Calu3 (cell line): ENCODE measurements around the gene AGBL1. TPM values are rescaled to one million over a fixed set of nuclear protein-coding genes. Genes with fewer than 3 reads are reported as not detected.

Source experiments
- BruUV-seq: library from RNA; stranded (reverse); fragments of 400-500 nt; replicated peaks from 2 replicates; lab custom pipeline; 2021; lab: Mats Ljungman, UMichigan
- CTCF ChIA-PET: fragments of 300-600 bp; sonication (Branson Sonifier 250); formaldehyde crosslinking; loops from one replicate; lab custom pipeline; 2022; ENCODE audit warnings: antibody characterized with exemption; lab: Charles Lee
- DNase-seq: peaks from one replicate; pipeline ENCODE4 v3.0.0; 2022
- H3K27ac Mint-ChIP-seq: one replicate; pipeline ENCODE4 v1.8.0; 2022; ENCODE audit warnings: mixed read lengths; ENCODE audit not compliant: unreplicated experiment
- H3K27me3 Mint-ChIP-seq: one replicate; pipeline ENCODE4 v1.8.0; 2022; ENCODE audit warnings: mixed read lengths; ENCODE audit not compliant: unreplicated experiment
- H3K36me3 Mint-ChIP-seq: one replicate; pipeline ENCODE4 v1.8.0; 2022; ENCODE audit warnings: mild to moderate bottlenecking, moderate library complexity, mixed read lengths; ENCODE audit not compliant: insufficient read depth, unreplicated experiment
- H3K4me1 Mint-ChIP-seq: one replicate; pipeline ENCODE4 v1.8.0; 2022; ENCODE audit warnings: mild to moderate bottlenecking, low read depth, mixed read lengths; ENCODE audit not compliant: unreplicated experiment
- H3K4me3 Mint-ChIP-seq: one replicate; pipeline ENCODE4 v1.8.0; 2022; ENCODE audit warnings: mild to moderate bottlenecking, low read depth, moderate library complexity, mixed read lengths; ENCODE audit not compliant: unreplicated experiment
- H3K9me3 Mint-ChIP-seq: one replicate; pipeline ENCODE4 v1.8.0; 2022; ENCODE audit warnings: low read depth, mixed read lengths; ENCODE audit not compliant: unreplicated experiment
- intact Hi-C: fragments of 100-400 bp; cut with micrococcal nuclease; formaldehyde crosslinking; loops from one replicate; pipeline ENCODE4 v1.10.0; 2022; ENCODE audit not compliant: unreplicated experiment
- total RNA-seq: library from RNA; stranded (reverse); gene quantifications from 2 replicates; pipeline ENCODE4 v1.2.3, GENCODE V29; 2022
- TF ChIP-seq, protein P1 (sequence below): fragments of 200-600 bp; IDR thresholded peaks from one replicate; pipeline ENCODE4 v1.8.0; 2022; ENCODE audit warnings: antibody characterized with exemption; ENCODE audit not compliant: unreplicated experiment

AGBL1 gene
- total RNA-seq, 1 experiment from 2014 or later: not detected

- H3K4me1 Mint-ChIP-seq: no peaks in the 10 kb centered on the region
- H3K36me3 Mint-ChIP-seq: no peaks in the 10 kb centered on the region
- no TSS peak for BruUV-seq
- H3K9me3 Mint-ChIP-seq: peaks cover 3% of the 10 kb centered on the region
- DNase-seq: no peak
- CTCF ChIA-PET: no interaction called here
- H3K4me3 Mint-ChIP-seq: no peak overlapping the region
- TF ChIP-seq, protein P1, sequence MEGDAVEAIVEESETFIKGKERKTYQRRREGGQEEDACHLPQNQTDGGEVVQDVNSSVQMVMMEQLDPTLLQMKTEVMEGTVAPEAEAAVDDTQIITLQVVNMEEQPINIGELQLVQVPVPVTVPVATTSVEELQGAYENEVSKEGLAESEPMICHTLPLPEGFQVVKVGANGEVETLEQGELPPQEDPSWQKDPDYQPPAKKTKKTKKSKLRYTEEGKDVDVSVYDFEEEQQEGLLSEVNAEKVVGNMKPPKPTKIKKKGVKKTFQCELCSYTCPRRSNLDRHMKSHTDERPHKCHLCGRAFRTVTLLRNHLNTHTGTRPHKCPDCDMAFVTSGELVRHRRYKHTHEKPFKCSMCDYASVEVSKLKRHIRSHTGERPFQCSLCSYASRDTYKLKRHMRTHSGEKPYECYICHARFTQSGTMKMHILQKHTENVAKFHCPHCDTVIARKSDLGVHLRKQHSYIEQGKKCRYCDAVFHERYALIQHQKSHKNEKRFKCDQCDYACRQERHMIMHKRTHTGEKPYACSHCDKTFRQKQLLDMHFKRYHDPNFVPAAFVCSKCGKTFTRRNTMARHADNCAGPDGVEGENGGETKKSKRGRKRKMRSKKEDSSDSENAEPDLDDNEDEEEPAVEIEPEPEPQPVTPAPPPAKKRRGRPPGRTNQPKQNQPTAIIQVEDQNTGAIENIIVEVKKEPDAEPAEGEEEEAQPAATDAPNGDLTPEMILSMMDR: no peak
- no peaks in the 10 kb centered on the region for H3K27me3 Mint-ChIP-seq
- no peak overlapping the region for H3K27ac Mint-ChIP-seq
- intact Hi-C loops: no loop called here
Measured at GRCh38 chr15:86311568-86312280, 232.1 kb downstream of the AGBL1 start.

- intact Hi-C loops: no loop called here
- H3K9me3 Mint-ChIP-seq: peaks cover 9% of the 10 kb centered on the region
- H3K27me3 Mint-ChIP-seq: no peaks in the 10 kb centered on the region
- no peak for DNase-seq
- no peak overlapping the region for H3K27ac Mint-ChIP-seq
- no peaks in the 10 kb centered on the region for H3K4me1 Mint-ChIP-seq
- TF ChIP-seq, protein P1: no peak
- CTCF ChIA-PET: no interaction called here
- no TSS peak for BruUV-seq
- H3K4me3 Mint-ChIP-seq: no peak overlapping the region
- no peaks in the 10 kb centered on the region for H3K36me3 Mint-ChIP-seq
Measured at GRCh38 chr15:86312486-86312885, 232.8 kb downstream of the AGBL1 start.

DNA sequence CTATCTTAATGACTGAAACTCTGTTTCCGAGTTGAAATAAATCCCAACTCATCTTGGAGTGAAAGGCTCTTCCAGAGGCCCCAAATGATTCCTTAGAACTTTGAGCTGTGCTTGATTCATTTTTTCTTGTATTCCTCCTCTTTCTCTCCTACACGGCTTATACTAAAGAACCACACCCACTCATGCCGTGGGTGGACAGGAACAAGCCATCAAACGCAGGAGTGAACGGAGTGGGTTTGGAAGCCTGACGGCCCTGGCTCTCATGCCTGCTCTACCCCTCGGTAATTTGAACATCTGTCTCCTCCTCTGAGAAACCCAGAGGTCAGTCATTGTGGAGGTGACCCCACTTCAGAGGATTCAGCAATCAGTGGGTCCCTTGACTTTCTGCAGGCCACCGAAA, 236.5 kb downstream of the AGBL1 start:
- Mint-ChIP-seq H3K4me3 (no peak overlapping the region), H3K9me3 (peaks cover 16% of the 10 kb centered on the region), H3K27me3 (no peaks in the 10 kb centered on the region), H3K27ac (no peak overlapping the region), H3K36me3 (no peaks in the 10 kb centered on the region), H3K4me1 (no peaks in the 10 kb centered on the region)
- TF ChIP-seq, protein P1: no peak
- intact Hi-C loops: no loop called here
- DNase-seq: no peak
- CTCF ChIA-PET: no interaction called here
- no TSS peak for BruUV-seq

GRCh38 chr15:86316726-86317383, 237.2 kb downstream of the AGBL1 start:
- Mint-ChIP-seq H3K27me3 (no peaks in the 10 kb centered on the region), H3K27ac (no peak overlapping the region), H3K9me3 (peaks cover 16% of the 10 kb centered on the region), H3K4me3 (no peak overlapping the region), H3K36me3 (no peaks in the 10 kb centered on the region), H3K4me1 (no peaks in the 10 kb centered on the region)
- TF ChIP-seq, protein P1: no peak
- DNase-seq: no peak
- CTCF ChIA-PET: interaction anchor here (0.9 kb wide), 1 partner anchor 16 kb away, joined by 3 read pairs; no protein-coding TSS in a partner anchor
- intact Hi-C loops: no loop called here
- BruUV-seq: no TSS peak
